ENCODE data around the gene AKAP11. TPM values are rescaled to one million over a fixed set of nuclear protein-coding genes. Genes with fewer than 3 reads are reported as not detected.

The AKAP11 gene
- total and polyA plus RNA-seq, 9 of the 15 experiments (the other 6 are each of a cell fraction or from before 2014, with no cell fraction given) = 2.2 to 31.3 (median 10.9) TPM

- TF ChIP-seq FOXP1 (CRISPR knock-in tag; IDR thresholded peaks at IDR 0.05) = no peak
- no peak for TF ChIP-seq RBM22 (IDR thresholded peaks at IDR 0.05; ENCODE audit: low read depth, low read length, poor library complexity, severe bottlenecking)
- TF ChIP-seq ZBED1 (IDR thresholded peaks at IDR 0.05) = no peak
- TF ChIP-seq KDM5B (IDR thresholded peaks at IDR 0.05; ENCODE audit: insufficient replicate concordance, low read depth, low read length) = peak; percentile 44
- no peak for TF ChIP-seq CGGBP1 (CRISPR knock-in tag; IDR thresholded peaks at IDR 0.05)
- no peak for TF ChIP-seq ZNF518B (CRISPR knock-in tag; IDR thresholded peaks at IDR 0.05)
- 0 out of 2 replicates have a peak, but pooled peaks have one; percentile 20 for TF ChIP-seq RB1 (IDR thresholded peaks at IDR 0.05; ENCODE audit: low read depth)
- TF ChIP-seq FOXJ2 (tag; IDR thresholded peaks at IDR 0.05) = no peak
- no peak for TF ChIP-seq ZNF280A (IDR thresholded peaks at IDR 0.05; ENCODE audit: low read depth, partially characterized antibody)
- TF ChIP-seq ILF3 (IDR thresholded peaks at IDR 0.05; ENCODE audit: borderline replicate concordance) = no peak
- no peak for TF ChIP-seq ZNF124 (CRISPR knock-in tag; IDR thresholded peaks at IDR 0.05)
- TF ChIP-seq KAT2B (IDR thresholded peaks at IDR 0.05; ENCODE audit: low read depth, low read length) = no peak
- TF ChIP-seq TRIM24 (IDR thresholded peaks at IDR 0.05) = no peak
- no peak for TF ChIP-seq ATF1 (CRISPR knock-in tag; IDR thresholded peaks at IDR 0.05)
- no peak for TF ChIP-seq ATF1 (tag; IDR thresholded peaks at IDR 0.05)
- peak in 1 of 3 experiments; percentile 60 for TF ChIP-seq YY1 (IDR thresholded peaks at IDR 0.05; ENCODE audit: borderline replicate concordance in 1 of 3, control insufficient read depth in 1 of 3, extremely low read depth in 1 of 3, insufficient read depth in 3 of 3, insufficient read length in 1 of 3, insufficient replicate concordance in 2 of 3, low read depth in 1 of 3, low read length in 2 of 3)
- TF ChIP-seq FOXA1 (IDR thresholded peaks at IDR 0.05; ENCODE audit: borderline replicate concordance) = no peak
- no peak for TF ChIP-seq NBN (IDR thresholded peaks at IDR 0.05; ENCODE audit: low read depth)
- no peak for TF ChIP-seq MXI1 (IDR thresholded peaks at IDR 0.05; ENCODE audit: low read depth, low read length)
- TF ChIP-seq ZSCAN32 (CRISPR knock-in tag; IDR thresholded peaks at IDR 0.05) = no peak
- no peak; the same call in 1 of the 2 replicates for TF ChIP-seq ZBTB7A (IDR thresholded peaks at IDR 0.05; ENCODE audit: borderline replicate concordance, control insufficient read depth, low read depth, low read length)
- peak; percentile 37; the same call in 1 of the 2 replicates for TF ChIP-seq NFRKB (IDR thresholded peaks at IDR 0.05; ENCODE audit: low read depth)
- TF ChIP-seq TCFL5 (CRISPR knock-in tag; conservative IDR thresholded peaks at IDR 0.05) = no peak
These were observed at the start of gene AKAP11 (continued) for GRCh38 chr13:42272115-42272803.

Measured in K562 (cell line).